ENCODE results near the gene SETBP1.

The SETBP1 gene

DNA sequence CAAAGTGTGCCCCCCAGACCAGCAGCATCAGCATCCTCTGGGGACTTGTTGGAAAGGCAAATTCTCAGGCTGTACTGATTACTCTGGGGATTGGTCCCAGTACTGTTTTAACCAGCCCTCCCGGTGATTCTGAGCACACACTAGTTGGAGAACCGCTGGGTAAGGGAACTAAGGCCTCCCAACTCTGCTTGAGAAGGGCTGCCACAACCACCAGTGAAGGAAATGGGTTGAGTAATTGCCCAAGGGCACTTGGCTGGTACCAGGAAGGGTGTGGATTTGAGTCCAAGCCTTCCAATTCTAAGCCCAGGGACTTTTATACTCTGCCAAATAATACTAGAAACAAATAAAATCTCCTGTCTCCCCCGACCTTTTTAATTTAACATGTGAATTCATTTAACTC is 219.9 kb downstream of the SETBP1 start:
- no peak overlapping the region for H3K27ac ChIP-seq (ENCODE audit: low read depth, low read length)
- no peaks in the 10 kb centered on the region for H3K36me3 ChIP-seq (ENCODE audit: insufficient read depth, low read length)
- H3K27me3 ChIP-seq (ENCODE audit: insufficient read depth, low read length): no peaks in the 10 kb centered on the region
- H3K4me3 ChIP-seq (ENCODE audit: low read depth, low read length): no peak overlapping the region
- no peak overlapping the region for H2AFZ ChIP-seq (ENCODE audit: low read length, unreplicated experiment)
- H3K79me2 ChIP-seq (ENCODE audit: control insufficient read depth, insufficient read depth, low read length, unreplicated experiment): no peaks in the 10 kb centered on the region
- no peaks in the 10 kb centered on the region for H3K4me1 ChIP-seq (ENCODE audit: control insufficient read depth, insufficient read depth, low read length, unreplicated experiment)

DNA sequence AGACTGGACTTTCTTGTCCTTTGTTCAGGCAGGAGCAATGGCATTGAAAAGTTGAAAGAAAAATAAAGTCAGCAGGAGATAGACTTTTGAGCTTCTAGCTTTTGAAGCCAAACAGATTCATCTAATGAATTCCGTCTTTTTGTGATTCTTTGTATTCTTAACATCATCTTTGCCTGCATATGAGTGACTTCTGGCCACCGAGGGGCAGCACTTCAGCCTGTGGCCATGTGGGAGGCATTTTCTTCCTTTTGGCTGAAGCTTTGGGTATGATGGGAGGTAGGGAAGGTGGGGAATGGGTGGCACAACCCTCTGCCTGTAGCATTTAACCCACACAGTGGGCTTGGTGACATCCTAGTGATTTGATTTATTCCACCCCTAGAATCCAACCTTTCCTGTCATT is 220.6 kb downstream of the SETBP1 start:
- H3K4me1 ChIP-seq (ENCODE audit: control insufficient read depth, insufficient read depth, low read length, unreplicated experiment): no peaks in the 10 kb centered on the region
- H3K27me3 ChIP-seq (ENCODE audit: insufficient read depth, low read length): no peaks in the 10 kb centered on the region
- H3K79me2 ChIP-seq (ENCODE audit: control insufficient read depth, insufficient read depth, low read length, unreplicated experiment): no peaks in the 10 kb centered on the region
- H3K4me3 ChIP-seq (ENCODE audit: low read depth, low read length): no peak overlapping the region
- no peaks in the 10 kb centered on the region for H3K36me3 ChIP-seq (ENCODE audit: insufficient read depth, low read length)
- no peak overlapping the region for H2AFZ ChIP-seq (ENCODE audit: low read length, unreplicated experiment)
- no peak overlapping the region for H3K27ac ChIP-seq (ENCODE audit: low read depth, low read length)

DNA sequence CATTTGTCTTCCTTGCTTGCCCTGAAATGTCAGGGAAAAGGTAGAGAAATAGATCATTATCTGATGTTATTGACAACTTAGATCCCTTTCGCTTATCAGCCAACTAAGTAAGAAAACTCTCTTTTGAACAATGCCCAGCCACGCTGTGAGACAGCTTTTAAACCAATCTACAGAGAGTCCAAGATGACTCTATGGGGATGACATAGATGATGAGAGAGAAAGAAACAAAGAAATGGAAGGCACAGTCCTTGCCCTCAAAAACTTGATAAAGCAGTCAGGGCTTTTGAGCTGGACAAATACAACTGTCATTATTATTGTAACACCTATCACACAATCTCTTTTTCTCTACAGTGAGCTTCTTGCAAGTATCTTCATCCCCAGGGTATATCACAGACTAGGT is 222.6 kb downstream of the SETBP1 start:
- no peaks in the 10 kb centered on the region for H3K4me1 ChIP-seq (ENCODE audit: control insufficient read depth, insufficient read depth, low read length, unreplicated experiment)
- H3K27me3 ChIP-seq (ENCODE audit: insufficient read depth, low read length): no peaks in the 10 kb centered on the region
- H2AFZ ChIP-seq (ENCODE audit: low read length, unreplicated experiment): no peak overlapping the region
- H3K79me2 ChIP-seq (ENCODE audit: control insufficient read depth, insufficient read depth, low read length, unreplicated experiment): no peaks in the 10 kb centered on the region
- H3K4me3 ChIP-seq (ENCODE audit: low read depth, low read length): no peak overlapping the region
- no peaks in the 10 kb centered on the region for H3K36me3 ChIP-seq (ENCODE audit: insufficient read depth, low read length)
- H3K27ac ChIP-seq (ENCODE audit: low read depth, low read length): no peak overlapping the region

DNA sequence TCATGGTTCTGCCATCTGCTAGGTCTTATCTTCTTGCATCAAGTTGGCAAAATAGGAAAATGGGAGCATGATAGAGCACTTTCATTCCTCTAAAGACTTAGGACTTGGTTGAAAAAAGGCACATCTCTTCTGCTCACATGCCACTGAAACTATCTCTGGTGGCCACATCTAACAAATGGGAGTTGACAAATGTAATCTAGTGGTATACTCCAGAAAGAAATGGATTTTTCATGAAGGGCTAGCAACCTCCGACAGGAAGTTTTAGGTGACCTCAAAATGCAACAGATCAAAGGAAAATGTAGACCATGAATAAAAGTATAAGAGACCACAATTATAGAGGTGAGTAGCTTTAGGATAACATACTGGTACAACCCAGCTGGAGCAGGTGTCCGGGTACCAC is 224.1 kb downstream of the SETBP1 start:
- no peaks in the 10 kb centered on the region for H3K27me3 ChIP-seq (ENCODE audit: insufficient read depth, low read length)
- no peaks in the 10 kb centered on the region for H3K4me1 ChIP-seq (ENCODE audit: control insufficient read depth, insufficient read depth, low read length, unreplicated experiment)
- no peaks in the 10 kb centered on the region for H3K79me2 ChIP-seq (ENCODE audit: control insufficient read depth, insufficient read depth, low read length, unreplicated experiment)
- H3K36me3 ChIP-seq (ENCODE audit: insufficient read depth, low read length): no peaks in the 10 kb centered on the region
- no peak overlapping the region for H3K4me3 ChIP-seq (ENCODE audit: low read depth, low read length)
- H3K27ac ChIP-seq (ENCODE audit: low read depth, low read length): no peak overlapping the region
- H2AFZ ChIP-seq (ENCODE audit: low read length, unreplicated experiment): no peak overlapping the region

DNA sequence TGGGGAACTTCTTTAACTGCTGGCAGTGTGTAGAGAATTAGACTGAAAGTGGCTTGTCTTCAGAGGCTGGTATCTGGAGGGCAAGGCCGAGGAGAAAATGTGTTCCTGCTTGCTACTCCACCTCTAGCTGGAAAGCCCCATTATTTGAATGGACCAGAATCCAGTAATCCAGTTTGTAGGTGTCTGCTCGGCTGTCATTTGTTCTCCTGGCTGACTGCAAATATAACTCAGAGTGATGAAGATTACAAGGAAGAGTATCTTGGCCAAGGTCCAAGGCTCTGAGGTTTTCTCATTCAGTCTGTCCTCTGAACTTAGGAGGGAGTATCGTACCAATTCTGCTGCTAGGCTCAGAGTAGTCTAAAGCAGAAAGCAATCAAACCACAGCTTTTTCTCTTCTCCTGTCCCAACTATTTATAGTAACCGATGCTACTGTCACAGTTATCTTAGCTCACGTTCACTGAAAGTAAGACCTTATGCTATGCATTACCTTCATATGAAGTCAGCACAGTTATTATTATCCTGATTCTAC is 228.6 kb downstream of the SETBP1 start:
- Histone ChIP-seq H3K4me3 (ENCODE audit: low read depth, low read length) (no peak overlapping the region), H2AFZ (ENCODE audit: low read length, unreplicated experiment) (no peak overlapping the region), H3K27ac (ENCODE audit: low read depth, low read length) (no peak overlapping the region), H3K27me3 (ENCODE audit: insufficient read depth, low read length) (no peaks in the 10 kb centered on the region), H3K36me3 (ENCODE audit: insufficient read depth, low read length) (no peaks in the 10 kb centered on the region), H3K79me2 (ENCODE audit: control insufficient read depth, insufficient read depth, low read length, unreplicated experiment) (no peaks in the 10 kb centered on the region), H3K4me1 (ENCODE audit: control insufficient read depth, insufficient read depth, low read length, unreplicated experiment) (no peaks in the 10 kb centered on the region)

DNA sequence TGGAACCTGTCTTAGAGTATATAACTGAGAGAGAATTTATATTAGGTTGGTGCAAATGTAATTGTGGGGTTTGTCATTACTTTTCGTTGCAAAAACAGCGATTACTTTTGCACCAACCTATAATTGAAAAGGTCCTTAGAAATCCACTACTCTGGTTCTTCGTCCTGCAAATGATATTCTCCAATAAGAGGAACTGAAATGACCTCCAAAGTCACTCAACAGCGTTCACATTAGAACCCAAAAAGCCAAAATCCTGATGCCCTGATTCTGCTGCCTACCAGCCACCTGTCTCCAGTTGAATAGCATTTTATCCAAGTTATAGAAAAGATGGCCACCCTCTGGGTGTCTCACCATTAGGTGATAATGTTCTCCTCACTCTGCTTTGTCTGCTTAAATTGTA is 230.6 kb downstream of the SETBP1 start:
- no peaks in the 10 kb centered on the region for H3K79me2 ChIP-seq (ENCODE audit: control insufficient read depth, insufficient read depth, low read length, unreplicated experiment)
- H3K27ac ChIP-seq (ENCODE audit: low read depth, low read length): no peak overlapping the region
- H3K4me1 ChIP-seq (ENCODE audit: control insufficient read depth, insufficient read depth, low read length, unreplicated experiment): no peaks in the 10 kb centered on the region
- H3K36me3 ChIP-seq (ENCODE audit: insufficient read depth, low read length): no peaks in the 10 kb centered on the region
- H2AFZ ChIP-seq (ENCODE audit: low read length, unreplicated experiment): no peak overlapping the region
- no peaks in the 10 kb centered on the region for H3K27me3 ChIP-seq (ENCODE audit: insufficient read depth, low read length)
- no peak overlapping the region for H3K4me3 ChIP-seq (ENCODE audit: low read depth, low read length)

DNA sequence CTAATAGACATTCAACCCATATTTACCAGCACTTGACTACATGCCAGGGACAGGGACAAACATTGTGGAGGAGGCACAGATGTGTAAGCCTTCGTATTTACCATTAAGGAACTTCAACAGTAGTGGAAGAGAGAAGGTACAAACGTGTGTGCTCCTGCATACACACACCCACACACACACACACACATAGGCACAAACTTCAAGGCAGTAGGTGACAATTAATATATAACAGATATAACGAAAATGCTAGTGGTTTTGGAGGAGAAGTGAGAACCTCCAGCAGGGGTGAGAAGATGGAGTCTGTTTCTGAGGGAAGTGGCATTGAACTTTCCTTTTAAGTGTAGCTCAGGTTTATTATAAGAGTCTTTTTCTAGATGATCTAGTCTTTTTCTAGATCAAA is 231.1 kb downstream of the SETBP1 start:
- Histone ChIP-seq H3K36me3 (ENCODE audit: insufficient read depth, low read length) (no peaks in the 10 kb centered on the region), H3K4me3 (ENCODE audit: low read depth, low read length) (no peak overlapping the region), H3K4me1 (ENCODE audit: control insufficient read depth, insufficient read depth, low read length, unreplicated experiment) (no peaks in the 10 kb centered on the region), H3K27me3 (ENCODE audit: insufficient read depth, low read length) (no peaks in the 10 kb centered on the region), H2AFZ (ENCODE audit: low read length, unreplicated experiment) (no peak overlapping the region), H3K79me2 (ENCODE audit: control insufficient read depth, insufficient read depth, low read length, unreplicated experiment) (no peaks in the 10 kb centered on the region), H3K27ac (ENCODE audit: low read depth, low read length) (no peak overlapping the region)

DNA sequence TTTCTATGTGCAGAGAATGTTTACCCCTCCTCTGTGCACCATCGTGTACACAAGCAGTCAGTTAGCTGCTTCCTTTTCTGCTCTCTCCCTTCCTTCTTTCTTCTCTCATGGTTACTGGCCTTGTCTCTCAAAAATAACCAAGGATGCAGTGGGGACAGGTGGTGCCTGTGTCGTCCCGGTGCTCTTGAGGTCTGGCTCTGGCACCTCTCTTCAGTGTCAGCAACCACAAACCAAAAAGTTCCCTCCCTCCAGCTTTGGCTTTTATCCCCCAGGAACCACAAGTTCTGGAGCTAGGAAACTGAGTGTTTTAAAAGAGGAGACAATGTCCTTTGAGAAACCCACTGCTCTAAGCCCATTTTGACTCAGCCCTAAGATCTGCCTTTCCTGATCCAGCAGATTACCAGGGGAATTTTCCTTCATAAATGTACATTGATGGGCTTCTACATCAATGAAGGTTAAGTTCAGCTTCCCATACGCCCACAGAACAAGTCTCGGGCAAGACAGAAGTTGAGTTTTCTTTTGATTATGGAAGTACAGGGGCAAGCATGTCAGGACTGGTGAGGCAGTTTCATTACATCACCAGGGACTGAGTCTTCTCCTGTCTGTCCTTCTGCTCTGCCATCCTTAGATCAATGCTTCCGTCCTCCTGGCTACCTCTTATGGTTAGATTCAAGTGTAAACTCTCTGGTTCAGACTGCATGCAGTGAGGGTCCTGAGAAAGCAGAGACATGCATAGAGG is 232.2 kb downstream of the SETBP1 start:
- no peaks in the 10 kb centered on the region for H3K27me3 ChIP-seq (ENCODE audit: insufficient read depth, low read length)
- no peaks in the 10 kb centered on the region for H3K4me1 ChIP-seq (ENCODE audit: control insufficient read depth, insufficient read depth, low read length, unreplicated experiment)
- no peaks in the 10 kb centered on the region for H3K79me2 ChIP-seq (ENCODE audit: control insufficient read depth, insufficient read depth, low read length, unreplicated experiment)
- no peaks in the 10 kb centered on the region for H3K36me3 ChIP-seq (ENCODE audit: insufficient read depth, low read length)
- no peak overlapping the region for H2AFZ ChIP-seq (ENCODE audit: low read length, unreplicated experiment)
- no peak overlapping the region for H3K27ac ChIP-seq (ENCODE audit: low read depth, low read length)
- H3K4me3 ChIP-seq (ENCODE audit: low read depth, low read length): no peak overlapping the region

DNA sequence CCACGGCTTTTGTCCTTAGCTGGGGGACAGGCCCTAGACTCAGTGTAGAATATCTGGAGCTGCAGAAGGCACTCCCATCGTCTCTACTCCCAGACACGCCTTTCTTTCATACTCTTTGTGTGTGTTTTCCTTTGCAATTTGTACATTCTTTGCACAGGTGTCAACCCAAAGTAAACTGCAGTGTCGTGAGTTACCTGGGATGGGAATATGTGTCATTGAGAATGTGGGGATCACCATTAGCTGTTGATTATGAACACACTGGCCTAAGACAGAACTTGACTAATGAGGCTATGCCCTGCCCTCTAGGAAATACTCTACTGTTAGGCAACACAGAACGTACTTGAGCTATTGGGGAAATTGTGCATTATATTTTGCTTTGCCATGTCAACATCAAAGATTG is 233.3 kb downstream of the SETBP1 start:
- Histone ChIP-seq H2AFZ (ENCODE audit: low read length, unreplicated experiment) (no peak overlapping the region), H3K27me3 (ENCODE audit: insufficient read depth, low read length) (no peaks in the 10 kb centered on the region), H3K27ac (ENCODE audit: low read depth, low read length) (no peak overlapping the region), H3K4me1 (ENCODE audit: control insufficient read depth, insufficient read depth, low read length, unreplicated experiment) (no peaks in the 10 kb centered on the region), H3K79me2 (ENCODE audit: control insufficient read depth, insufficient read depth, low read length, unreplicated experiment) (no peaks in the 10 kb centered on the region), H3K4me3 (ENCODE audit: low read depth, low read length) (no peak overlapping the region), H3K36me3 (ENCODE audit: insufficient read depth, low read length) (no peaks in the 10 kb centered on the region)

DNA sequence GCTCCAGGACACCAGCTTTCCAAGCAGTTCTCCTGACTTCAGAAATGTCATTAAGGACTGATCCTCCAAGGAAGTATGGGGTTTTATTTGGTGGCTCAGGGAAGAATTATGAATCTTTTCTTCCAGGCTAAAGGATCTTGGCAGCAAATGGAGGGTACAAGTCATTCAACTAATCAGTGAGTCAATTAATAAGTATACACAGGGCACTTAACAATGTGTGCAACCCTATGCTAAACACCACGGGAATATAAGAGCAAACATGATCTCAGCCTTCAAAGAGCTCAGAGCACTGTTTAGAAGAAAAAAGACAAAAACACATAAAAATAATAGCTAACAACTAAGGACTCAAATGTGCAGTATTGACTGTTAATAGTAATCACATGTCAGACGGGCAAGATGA is 234.5 kb downstream of the SETBP1 start:
- H3K27me3 ChIP-seq (ENCODE audit: insufficient read depth, low read length): no peaks in the 10 kb centered on the region
- no peaks in the 10 kb centered on the region for H3K79me2 ChIP-seq (ENCODE audit: control insufficient read depth, insufficient read depth, low read length, unreplicated experiment)
- H3K36me3 ChIP-seq (ENCODE audit: insufficient read depth, low read length): no peaks in the 10 kb centered on the region
- H3K27ac ChIP-seq (ENCODE audit: low read depth, low read length): no peak overlapping the region
- no peaks in the 10 kb centered on the region for H3K4me1 ChIP-seq (ENCODE audit: control insufficient read depth, insufficient read depth, low read length, unreplicated experiment)
- no peak overlapping the region for H3K4me3 ChIP-seq (ENCODE audit: low read depth, low read length)
- H2AFZ ChIP-seq (ENCODE audit: low read length, unreplicated experiment): no peak overlapping the region

DNA sequence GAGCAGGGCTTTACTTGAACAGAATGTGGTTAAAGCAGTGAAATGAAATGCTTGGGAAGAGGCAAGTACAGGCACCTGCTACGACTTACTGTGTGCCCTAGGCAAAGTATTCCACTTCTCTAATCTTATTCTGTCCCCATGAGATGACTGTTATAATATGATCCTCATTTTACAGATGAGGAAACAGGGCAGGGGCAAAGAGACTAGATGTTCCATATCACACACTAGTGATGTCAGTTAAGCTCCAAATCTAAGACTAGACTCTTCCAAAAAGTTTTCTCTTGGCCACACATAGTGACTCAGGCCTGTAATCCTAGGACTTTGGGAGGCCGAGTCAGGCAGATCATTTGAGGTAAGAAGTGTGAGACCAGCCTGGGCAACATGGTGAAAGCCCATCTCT is 235.0 kb downstream of the SETBP1 start:
- H3K27ac ChIP-seq (ENCODE audit: low read depth, low read length): no peak overlapping the region

More for the DNA sequence above, 235.0 kb downstream of the SETBP1 start:
- no peak overlapping the region for H3K4me3 ChIP-seq (ENCODE audit: low read depth, low read length)
- no peak overlapping the region for H2AFZ ChIP-seq (ENCODE audit: low read length, unreplicated experiment)
- H3K4me1 ChIP-seq (ENCODE audit: control insufficient read depth, insufficient read depth, low read length, unreplicated experiment): no peaks in the 10 kb centered on the region
- no peaks in the 10 kb centered on the region for H3K36me3 ChIP-seq (ENCODE audit: insufficient read depth, low read length)
- no peaks in the 10 kb centered on the region for H3K27me3 ChIP-seq (ENCODE audit: insufficient read depth, low read length)
- no peaks in the 10 kb centered on the region for H3K79me2 ChIP-seq (ENCODE audit: control insufficient read depth, insufficient read depth, low read length, unreplicated experiment)

Data from ACC112 (cell line).